HG03558 (cell line): ENCODE results near the gene SOX13.

Experiments
- ATAC-seq: cut with Tn5 transposase; IDR thresholded peaks from one replicate; pipeline ENCODE4 v1.9.1; 2021; ENCODE audit warnings: moderate number of reproducible peaks; ENCODE audit not compliant: unreplicated experiment; ENCODE audit errors: extremely low read depth

SOX13 gene

DNA sequence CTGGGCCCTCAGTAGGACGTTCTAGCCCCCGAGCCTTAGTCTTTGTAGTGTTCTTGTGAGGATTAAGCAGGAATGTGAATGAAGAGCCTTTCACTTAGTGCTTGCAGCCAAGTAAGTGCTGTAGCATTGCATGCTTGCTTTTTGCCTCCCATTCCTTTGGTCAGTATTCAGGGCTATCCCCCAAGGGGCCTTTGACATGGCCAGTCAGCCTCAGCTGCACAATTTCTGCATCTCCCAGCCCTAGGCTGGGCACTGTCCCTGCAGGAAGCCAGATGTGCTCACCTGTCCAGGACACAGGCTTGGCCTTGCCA, 30.5 kb downstream of the SOX13 start:
- no peak for ATAC-seq

GRCh38 chr1:204104331-204105130, 31.6 kb downstream of the SOX13 start:
- ATAC-seq: no peak

DNA sequence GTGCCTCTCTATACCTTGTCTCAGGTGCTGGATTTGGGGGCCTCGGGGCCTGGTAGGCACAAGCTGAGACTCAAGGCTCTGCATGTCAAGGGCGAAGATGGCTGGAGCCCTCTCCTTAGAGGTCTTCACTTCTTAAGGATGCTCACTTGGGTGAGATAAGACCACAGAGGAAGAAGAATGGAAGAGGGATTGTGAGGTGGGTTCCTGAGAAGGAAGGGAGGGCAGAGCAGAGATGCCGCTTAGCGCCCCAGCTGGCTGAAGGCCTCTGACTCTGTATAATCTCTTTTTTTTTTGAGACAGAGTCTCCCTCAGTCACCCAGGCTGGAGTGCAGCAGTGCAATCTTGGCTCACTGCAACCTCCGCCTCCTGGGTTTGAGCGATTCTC, 32.2 kb downstream of the SOX13 start:
- ATAC-seq: no peak

DNA sequence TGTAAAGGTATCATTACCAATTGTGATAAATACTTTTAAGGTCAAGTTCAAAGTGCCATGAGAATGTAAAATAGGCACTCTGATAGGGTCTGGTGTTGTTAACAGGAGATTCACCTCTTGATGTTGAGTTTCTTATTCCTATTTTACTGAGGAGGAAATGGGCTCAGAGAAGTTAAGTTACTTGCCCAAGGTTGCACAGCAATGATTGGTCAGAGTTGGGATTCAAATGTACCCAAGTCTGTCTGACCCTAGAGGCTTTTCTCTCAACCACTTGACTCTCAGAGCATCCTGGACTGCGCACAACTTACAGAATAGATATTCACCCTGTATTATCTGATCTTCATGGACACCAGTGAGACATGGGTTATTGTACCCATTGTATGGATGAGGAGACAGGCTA, 33.9 kb downstream of the SOX13 start:
- ATAC-seq: no peak

DNA sequence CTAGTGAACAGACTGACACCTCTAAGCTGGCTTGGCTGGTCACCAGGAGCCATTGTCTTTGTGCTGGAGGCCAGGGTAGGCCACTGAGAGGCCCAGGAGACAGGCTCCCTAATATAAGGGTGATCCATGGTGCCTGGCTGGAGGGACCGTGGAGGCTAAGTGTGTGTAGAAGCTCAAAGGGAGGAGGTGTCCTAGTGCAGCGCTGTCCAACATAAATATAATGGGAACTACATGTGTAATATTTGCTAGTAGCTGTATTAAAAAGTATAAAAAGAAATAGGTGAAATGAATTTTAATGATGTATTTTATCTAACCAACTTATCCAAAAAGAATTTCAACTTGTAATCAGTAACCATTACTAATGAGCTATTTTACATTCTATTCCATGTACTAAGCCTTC, 35.0 kb downstream of the SOX13 start:
- no peak for ATAC-seq

- ATAC-seq: no peak
Observed at GRCh38 chr1:204108312-204109141, 35.6 kb downstream of the SOX13 start.

GRCh38 chr1:204110894-204111633, 38.1 kb downstream of the SOX13 start:
- no peak for ATAC-seq

- no peak for ATAC-seq
Observed at GRCh38 chr1:204112876-204113730, 40.2 kb downstream of the SOX13 start.

- ATAC-seq: no peak
Observed at GRCh38 chr1:204113896-204114295, 41.0 kb downstream of the SOX13 start.

DNA sequence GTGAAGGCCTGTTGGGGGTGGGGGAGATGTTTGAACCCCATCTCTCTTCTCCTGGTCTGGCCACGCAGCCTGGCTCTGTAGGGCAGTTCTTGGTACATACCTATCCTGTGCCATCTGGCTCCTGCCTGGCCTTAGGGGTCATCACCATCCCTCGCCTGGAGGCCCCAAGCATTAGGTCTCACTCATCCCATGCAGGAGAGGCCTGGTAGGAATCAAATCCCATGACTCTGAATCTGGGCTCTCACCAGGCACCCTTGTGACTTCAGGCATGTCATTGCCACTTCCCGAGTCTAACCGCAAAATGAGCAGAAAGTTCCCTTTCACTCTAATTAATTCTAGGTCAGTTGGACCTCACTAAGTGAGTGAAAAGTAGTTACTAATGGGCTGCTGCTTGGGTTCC, 41.7 kb downstream of the SOX13 start:
- ATAC-seq: no peak

DNA sequence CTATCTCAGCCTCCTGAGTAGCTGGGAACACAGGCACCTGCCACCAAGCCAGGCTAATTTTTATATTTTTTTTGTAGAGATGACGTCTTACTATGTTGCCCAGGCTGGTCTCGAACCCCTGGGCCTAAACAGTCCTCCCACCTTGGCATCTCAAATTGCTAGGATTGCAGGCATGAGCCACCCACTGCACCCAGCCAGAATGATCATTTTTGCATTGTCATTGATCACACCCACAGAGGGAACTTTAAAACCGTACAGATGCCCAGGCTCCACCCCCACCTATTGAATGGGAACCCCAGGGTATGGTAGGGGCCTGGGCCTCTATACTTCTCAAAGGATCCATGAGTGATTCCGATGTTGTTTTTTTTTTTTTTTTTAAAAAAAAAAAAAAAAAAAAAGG, 42.2 kb downstream of the SOX13 start:
- no peak for ATAC-seq

DNA sequence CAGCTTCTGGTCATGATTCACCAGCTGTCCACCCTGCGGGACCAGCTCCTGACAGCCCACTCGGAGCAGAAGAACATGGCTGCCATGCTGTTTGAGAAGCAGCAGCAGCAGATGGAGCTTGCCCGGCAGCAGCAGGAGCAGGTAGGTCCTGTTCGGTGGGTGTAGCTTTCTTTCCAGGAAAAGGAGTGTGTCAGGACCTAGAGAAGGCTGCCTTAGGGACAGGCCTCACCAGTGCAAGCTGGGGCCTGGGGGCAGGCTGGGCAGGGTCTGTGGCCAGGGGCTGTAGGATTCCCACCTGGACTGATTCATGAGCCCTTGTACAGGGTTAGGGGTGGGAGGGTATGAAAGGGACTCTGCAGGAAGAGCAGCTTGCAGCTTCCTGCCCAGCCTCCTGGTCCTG, 43.6 kb downstream of the SOX13 start:
- ATAC-seq: no peak

DNA sequence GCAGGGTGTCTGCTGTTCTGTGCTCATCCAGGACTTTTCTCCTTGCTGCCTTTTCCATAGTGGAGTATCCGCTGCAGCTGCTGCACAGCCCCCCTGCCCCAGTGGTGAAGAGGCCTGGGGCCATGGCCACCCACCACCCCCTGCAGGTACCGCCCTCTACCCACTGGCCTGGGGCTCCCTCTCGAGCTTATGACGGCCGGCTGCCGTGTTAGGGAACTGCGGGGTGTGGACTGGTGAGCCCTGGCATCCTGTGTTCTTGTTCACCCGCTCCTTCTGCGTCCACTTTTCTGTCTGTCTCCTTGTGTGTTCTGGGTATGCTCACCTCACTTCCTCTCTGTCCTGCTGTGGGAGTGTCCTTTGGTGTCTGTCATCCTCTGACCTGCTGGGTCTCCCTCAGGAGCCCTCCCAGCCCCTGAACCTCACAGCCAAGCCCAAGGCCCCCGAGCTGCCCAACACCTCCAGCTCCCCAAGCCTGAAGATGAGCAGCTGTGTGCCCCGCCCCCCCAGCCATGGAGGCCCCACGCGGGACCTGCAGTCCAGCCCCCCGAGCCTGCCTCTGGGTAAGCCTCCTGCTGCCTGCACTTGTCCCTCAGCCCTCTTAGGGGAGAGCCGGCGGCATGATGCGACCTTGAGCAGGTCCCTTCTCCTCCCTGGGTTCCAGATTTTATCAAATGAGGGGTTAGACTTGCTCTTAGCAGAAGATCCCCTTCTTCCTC, 49.1 kb downstream of the SOX13 start:
- no peak for ATAC-seq

GRCh38 chr1:204123376-204123775, 50.5 kb downstream of the SOX13 start:
- ATAC-seq: no peak

- no peak for ATAC-seq
Observed at GRCh38 chr1:204124639-204125038, 51.7 kb downstream of the SOX13 start.

GRCh38 chr1:204125759-204126351, 52.9 kb downstream of the SOX13 start:
- no peak for ATAC-seq

GRCh38 chr1:204126386-204126785, 53.5 kb downstream of the SOX13 start:
- no peak for ATAC-seq

DNA sequence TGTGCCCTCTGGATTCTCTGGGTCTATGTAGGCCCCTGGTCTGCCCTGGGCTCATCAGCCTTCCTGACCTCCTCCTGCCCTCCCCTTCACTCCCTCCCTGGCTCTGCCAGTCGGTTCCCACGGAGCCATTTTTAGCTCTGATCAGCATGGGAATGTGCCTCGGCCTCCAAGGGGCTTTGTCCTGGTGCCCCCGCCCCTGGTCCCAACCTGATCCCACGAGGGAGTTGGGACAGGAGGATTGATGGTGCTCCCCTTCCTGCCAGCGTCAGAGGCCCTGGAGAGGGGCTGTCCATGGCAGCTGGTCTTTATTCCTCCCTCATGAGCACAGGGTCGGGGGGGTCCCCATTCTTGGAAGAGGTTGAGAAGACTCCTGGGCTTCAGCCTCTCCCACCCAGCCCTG, 54.0 kb downstream of the SOX13 start:
- no peak for ATAC-seq

DNA sequence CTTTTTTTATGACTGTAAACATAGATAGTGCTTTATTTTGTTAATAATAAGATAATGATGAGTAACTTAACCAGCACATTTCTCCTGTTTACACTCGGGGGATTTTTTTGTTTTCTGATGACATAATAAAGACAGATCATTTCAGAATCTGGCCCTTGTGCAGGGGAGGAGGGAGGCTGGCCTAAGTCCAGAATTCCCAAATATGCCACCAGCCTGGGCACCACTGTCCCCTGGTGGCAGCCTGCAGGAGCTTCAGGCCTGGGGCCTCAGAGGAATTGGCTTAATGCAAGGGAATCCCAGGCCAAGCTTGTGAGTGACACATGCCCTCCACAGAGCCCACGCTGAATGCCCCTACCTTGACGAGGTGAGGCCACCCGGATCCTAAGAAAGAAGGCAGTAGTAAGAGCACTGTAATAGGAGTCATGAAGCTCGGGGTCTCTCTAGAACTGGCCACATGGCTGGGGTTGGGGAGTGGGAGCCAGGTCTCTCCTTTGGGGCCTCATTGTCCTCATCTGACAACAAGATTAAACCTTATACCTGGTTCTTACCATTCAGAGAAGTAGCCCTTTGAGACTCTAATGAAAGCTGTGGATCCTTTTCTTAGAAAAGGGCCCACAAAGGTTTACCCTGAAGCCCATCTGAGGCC, 54.8 kb downstream of the SOX13 start:
- ATAC-seq: no peak
